ENCODE results near the gene PTK6. TPM values are rescaled to one million over a fixed set of nuclear protein-coding genes. Genes with fewer than 3 reads are reported as not detected.

Gene PTK6
- total RNA-seq, 1 donor, result 0.52 TPM

GRCh38 chr20:63544241-63544957, 7.2 kb upstream of the PTK6 start:
- H3K9me3 ChIP-seq (ENCODE audit: low read depth, low read length), result no peaks in the 10 kb centered on the region
- no peak overlapping the region for H3K4me3 ChIP-seq (ENCODE audit: low read length)
- no peaks in the 10 kb centered on the region for H3K27me3 ChIP-seq (ENCODE audit: insufficient read depth, low read length)
- H3K4me1 ChIP-seq (ENCODE audit: insufficient read depth, low read length), result no peaks in the 10 kb centered on the region

- no peak overlapping the region for H3K4me3 ChIP-seq (ENCODE audit: low read length)
- no peaks in the 10 kb centered on the region for H3K27me3 ChIP-seq (ENCODE audit: insufficient read depth, low read length)
- H3K4me1 ChIP-seq (ENCODE audit: insufficient read depth, low read length), result no peaks in the 10 kb centered on the region
- no peaks in the 10 kb centered on the region for H3K9me3 ChIP-seq (ENCODE audit: low read depth, low read length)
These were observed 6.6 kb upstream of the PTK6 start for GRCh38 chr20:63543733-63544132.

GRCh38 chr20:63543131-63543530, 6.0 kb upstream of the PTK6 start:
- H3K27me3 ChIP-seq (ENCODE audit: insufficient read depth, low read length), result no peaks in the 10 kb centered on the region
- no peaks in the 10 kb centered on the region for H3K9me3 ChIP-seq (ENCODE audit: low read depth, low read length)
- H3K4me3 ChIP-seq (ENCODE audit: low read length), result no peak overlapping the region
- H3K4me1 ChIP-seq (ENCODE audit: insufficient read depth, low read length), result peaks cover 4% of the 10 kb centered on the region

GRCh38 chr20:63542696-63543095, 5.5 kb upstream of the PTK6 start:
- Histone ChIP-seq H3K4me1 (ENCODE audit: insufficient read depth, low read length) (peaks cover 8% of the 10 kb centered on the region), H3K4me3 (ENCODE audit: low read length) (no peak overlapping the region)

GRCh38 chr20:63542031-63542559, 4.9 kb upstream of the PTK6 start:
- Histone ChIP-seq H3K27me3 (ENCODE audit: insufficient read depth, low read length) (no peaks in the 10 kb centered on the region), H3K9me3 (ENCODE audit: low read depth, low read length) (no peaks in the 10 kb centered on the region), H3K4me3 (ENCODE audit: low read length) (no peak overlapping the region), H3K4me1 (ENCODE audit: insufficient read depth, low read length) (peaks cover 14% of the 10 kb centered on the region)

More at GRCh38 chr20:63542696-63543095, 5.5 kb upstream of the PTK6 start:
- Histone ChIP-seq H3K27me3 (ENCODE audit: insufficient read depth, low read length) (no peaks in the 10 kb centered on the region), H3K9me3 (ENCODE audit: low read depth, low read length) (no peaks in the 10 kb centered on the region)

DNA sequence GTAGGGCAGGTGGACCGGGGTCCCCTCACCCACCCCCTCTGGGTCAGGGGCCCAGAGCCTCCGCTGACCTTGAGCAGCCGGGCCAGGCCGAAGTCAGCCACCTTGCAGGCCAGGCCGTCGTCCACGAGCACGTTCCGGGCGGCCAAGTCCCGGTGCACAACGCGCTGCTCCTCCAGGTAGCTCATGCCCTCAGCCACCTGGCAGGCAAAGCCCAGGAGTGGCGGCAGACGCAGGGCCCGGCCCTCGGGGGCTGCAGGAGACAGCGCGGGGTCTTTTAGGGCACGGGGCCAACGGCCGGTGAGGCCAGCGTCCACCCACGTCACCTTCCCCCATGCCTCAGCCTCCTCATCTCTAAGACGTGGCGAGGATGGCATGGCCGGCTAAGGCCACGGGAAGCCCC, 4.2 kb upstream of the PTK6 start:
- H3K4me3 ChIP-seq (ENCODE audit: low read length), result no peak overlapping the region
- no peaks in the 10 kb centered on the region for H3K9me3 ChIP-seq (ENCODE audit: low read depth, low read length)
- peaks cover 21% of the 10 kb centered on the region for H3K4me1 ChIP-seq (ENCODE audit: insufficient read depth, low read length)
- no peaks in the 10 kb centered on the region for H3K27me3 ChIP-seq (ENCODE audit: insufficient read depth, low read length)

GRCh38 chr20:63540417-63541186, 3.4 kb upstream of the PTK6 start:
- Histone ChIP-seq H3K4me1 (ENCODE audit: insufficient read depth, low read length) (peaks cover 23% of the 10 kb centered on the region), H3K9me3 (ENCODE audit: low read depth, low read length) (no peaks in the 10 kb centered on the region), H3K4me3 (ENCODE audit: low read length) (no peak overlapping the region), H3K27me3 (ENCODE audit: insufficient read depth, low read length) (no peaks in the 10 kb centered on the region)

DNA sequence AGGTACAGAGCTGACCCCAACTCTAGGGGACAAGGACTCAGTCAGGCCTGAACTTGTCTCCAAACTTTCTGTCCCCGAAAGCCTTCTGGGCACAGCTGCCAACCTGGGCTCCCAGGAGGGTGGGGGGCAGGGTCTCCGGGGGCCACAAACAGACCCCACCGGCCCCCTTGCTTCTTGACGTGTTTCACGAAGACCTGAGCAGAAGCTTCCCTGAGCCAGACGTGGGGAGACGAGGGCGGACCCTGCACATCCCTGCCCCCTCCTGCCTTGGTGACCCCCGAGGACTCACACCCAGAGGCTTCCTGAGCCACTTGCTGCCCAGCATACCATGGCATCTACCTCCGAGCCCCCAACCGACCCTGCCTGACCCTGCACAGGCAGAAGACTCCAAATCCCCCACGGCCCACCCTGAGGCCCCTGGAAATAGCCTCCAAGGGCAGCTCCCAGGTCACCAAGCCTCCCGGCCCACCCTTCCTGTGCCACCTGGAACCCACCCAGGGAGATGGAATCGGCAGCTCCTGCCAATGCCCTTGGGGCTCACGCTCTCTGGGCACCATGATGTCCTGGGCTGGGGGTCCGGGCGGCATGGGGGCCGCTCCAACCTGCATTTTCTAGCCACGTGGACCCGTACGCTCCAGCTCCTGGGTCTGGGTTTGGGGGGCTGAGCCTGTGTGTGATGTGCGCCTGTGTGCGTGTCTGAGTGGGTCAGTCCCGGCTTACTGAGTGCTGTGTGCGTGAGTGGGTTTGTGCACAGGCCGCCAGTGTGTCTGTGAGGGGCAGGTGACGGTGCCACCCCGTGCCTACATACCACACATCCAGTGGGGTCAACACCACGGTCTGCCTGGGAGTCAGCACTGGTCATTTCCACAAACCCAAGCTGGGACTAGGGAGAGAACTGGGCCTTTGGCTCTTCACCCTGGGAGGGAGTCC, 2.5 kb upstream of the PTK6 start:
- no peak overlapping the region for H3K4me3 ChIP-seq (ENCODE audit: low read length)
- H3K4me1 ChIP-seq (ENCODE audit: insufficient read depth, low read length), result peaks cover 23% of the 10 kb centered on the region
- no peaks in the 10 kb centered on the region for H3K9me3 ChIP-seq (ENCODE audit: low read depth, low read length)
- H3K27me3 ChIP-seq (ENCODE audit: insufficient read depth, low read length), result no peaks in the 10 kb centered on the region

DNA sequence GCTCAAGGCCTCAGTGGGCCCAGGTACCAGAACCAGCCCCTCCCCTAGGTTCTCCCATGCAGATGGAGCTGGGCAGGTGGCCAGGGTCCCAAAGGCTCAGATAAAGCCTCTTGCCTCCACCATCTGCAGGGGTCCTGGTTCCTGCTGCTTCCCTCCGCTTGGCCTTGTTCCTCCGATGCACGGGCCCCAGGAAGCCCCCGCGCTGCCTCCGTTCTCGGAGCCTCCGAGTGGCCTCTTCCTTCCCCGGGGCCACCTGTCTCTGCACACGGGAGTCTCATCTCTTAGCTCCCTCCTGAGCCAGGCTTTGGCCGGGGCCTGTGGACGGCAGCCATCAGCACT, 1.9 kb upstream of the PTK6 start:
- H3K9me3 ChIP-seq (ENCODE audit: low read depth, low read length), result no peaks in the 10 kb centered on the region
- peaks cover 23% of the 10 kb centered on the region for H3K4me1 ChIP-seq (ENCODE audit: insufficient read depth, low read length)
- no peak overlapping the region for H3K4me3 ChIP-seq (ENCODE audit: low read length)
- H3K27me3 ChIP-seq (ENCODE audit: insufficient read depth, low read length), result no peaks in the 10 kb centered on the region

- Histone ChIP-seq H3K4me3 (ENCODE audit: low read length) (no peak overlapping the region), H3K9me3 (ENCODE audit: low read depth, low read length) (no peaks in the 10 kb centered on the region), H3K27me3 (ENCODE audit: insufficient read depth, low read length) (no peaks in the 10 kb centered on the region), H3K4me1 (ENCODE audit: insufficient read depth, low read length) (peaks cover 23% of the 10 kb centered on the region)
These were observed 1.3 kb upstream of the PTK6 start for GRCh38 chr20:63538204-63539091.

- peak overlapping the region; percentile 34 for H3K4me3 ChIP-seq (ENCODE audit: low read length)
- H3K9me3 ChIP-seq (ENCODE audit: low read depth, low read length), result no peaks in the 10 kb centered on the region
- H3K4me1 ChIP-seq (ENCODE audit: insufficient read depth, low read length), result peaks cover 23% of the 10 kb centered on the region
- H3K27me3 ChIP-seq (ENCODE audit: insufficient read depth, low read length), result no peaks in the 10 kb centered on the region
These were observed 488 bp upstream of the PTK6 start for GRCh38 chr20:63537525-63538203.

- Histone ChIP-seq H3K4me1 (ENCODE audit: insufficient read depth, low read length) (peaks cover 23% of the 10 kb centered on the region), H3K27me3 (ENCODE audit: insufficient read depth, low read length) (no peaks in the 10 kb centered on the region), H3K4me3 (ENCODE audit: low read length) (no peak overlapping the region), H3K9me3 (ENCODE audit: low read depth, low read length) (no peaks in the 10 kb centered on the region)
These were observed 767 bp downstream of the PTK6 start for GRCh38 chr20:63536241-63536977.
